PC-3 (cell line): ENCODE data around the gene SIPA1L3. TPM values are rescaled to one million over a fixed set of nuclear protein-coding genes. Genes with fewer than 3 reads are reported as not detected.
A peak's percentile ranks its signal among the peaks of the same experiment; 100 is the strongest.

Source experiments
- ATAC-seq: fragments of 200-7000 bp; cut with Tn5 transposase; 2 replicates; pipeline ENCODE4 v1.9.1; 2020; ENCODE audit warnings: mild to moderate bottlenecking, moderate library complexity
- BruUV-seq: library from RNA; stranded (reverse); fragments of 400-500 nt; replicated peaks from 2 replicates; lab custom pipeline; 2021; lab: Mats Ljungman, UMichigan
- CTCF ChIA-PET: fragments of 300-600 bp; sonication (Branson Sonifier 250); formaldehyde crosslinking; loops from one replicate; lab custom pipeline; 2022; ENCODE audit warnings: antibody characterized with exemption; lab: Charles Lee
- POLR2A ChIA-PET: fragments of 300-600 bp; sonication (Branson Sonifier 250); formaldehyde crosslinking; loops from one replicate; lab custom pipeline; 2022; ENCODE audit warnings: antibody characterized with exemption; ENCODE audit not compliant: unreplicated experiment; lab: Charles Lee
- DNase-seq: peaks from one replicate; pipeline ENCODE4 v3.0.0-alpha.2; 2015
- H2AFZ ChIP-seq: fragments of 300-600 bp; sonication (generic); 2 replicates; pipeline ENCODE4 v1.6.0; 2016; ENCODE audit warnings: antibody characterized with exemption, low read length
- H3F3A ChIP-seq: fragments of 300-600 bp; sonication (generic); one replicate; pipeline ENCODE4 v1.6.0; 2017; ENCODE audit warnings: antibody characterized with exemption, low read length, control low read depth, mild to moderate bottlenecking; ENCODE audit not compliant: unreplicated experiment
- H3K27ac ChIP-seq: fragments of 300-600 bp; sonication (generic); 2 replicates; pipeline ENCODE4 v1.5.1; 2016; ENCODE audit warnings: mild to moderate bottlenecking, low read length
- H3K27me3 ChIP-seq: fragments of 300-600 bp; sonication (generic); 2 replicates; pipeline ENCODE4 v1.6.1; 2016; ENCODE audit warnings: low read length, mixed read lengths
- H3K36me3 ChIP-seq: fragments of 300-600 bp; sonication (generic); 2 replicates; pipeline ENCODE4 v1.6.1; 2016; ENCODE audit warnings: low read depth, mixed run types, low read length, mixed read lengths
- H3K4me1 ChIP-seq: fragments of 300-600 bp; sonication (generic); 2 replicates; pipeline ENCODE4 v1.5.1; 2016; ENCODE audit warnings: low read length; ENCODE audit not compliant: insufficient read depth
- H3K4me2 ChIP-seq: fragments of 300-600 bp; sonication (generic); 2 replicates; pipeline ENCODE4 v1.6.0; 2016; ENCODE audit warnings: low read length
- H3K4me3 ChIP-seq: fragments of 300-600 bp; sonication (generic); 2 replicates; pipeline ENCODE4 v1.5.1; 2016; ENCODE audit warnings: mild to moderate bottlenecking, low read length, mixed read lengths
- H3K79me2 ChIP-seq: fragments of 300-600 bp; sonication (generic); 2 replicates; pipeline ENCODE4 v1.6.1; 2017; ENCODE audit warnings: low read length, mixed read lengths
- H3K9ac ChIP-seq: fragments of 300-600 bp; sonication (generic); 2 replicates; pipeline ENCODE4 v1.6.0; 2016; ENCODE audit warnings: mild to moderate bottlenecking, low read length
- H3K9me2 ChIP-seq: fragments of 300-600 bp; sonication (generic); replicated peaks from 2 replicates; pipeline ENCODE4 v1.6.1; 2016; ENCODE audit warnings: mixed run types, low read length, mixed read lengths
- H3K9me3 ChIP-seq: fragments of 300-600 bp; sonication (generic); 2 replicates; pipeline ENCODE4 v1.6.1; 2016; ENCODE audit warnings: low read length, mixed read lengths
- H4K20me1 ChIP-seq: fragments of 300-600 bp; sonication (generic); 2 replicates; pipeline ENCODE4 v1.6.1; 2016; ENCODE audit warnings: low read length, mixed read lengths
- EZH2 ChIP-seq: fragments of 300-600 bp; sonication (generic); IDR thresholded peaks from one replicate; pipeline ENCODE4 v1.6.1; 2017; ENCODE audit warnings: antibody characterized with exemption, mild to moderate bottlenecking, low read length; ENCODE audit not compliant: unreplicated experiment
- EZH2phosphoT487 ChIP-seq: fragments of 300-600 bp; sonication (generic); IDR thresholded peaks from 2 replicates; pipeline ENCODE4 v1.6.1; 2018; ENCODE audit warnings: mild to moderate bottlenecking, antibody characterized with exemption, low read length, borderline replicate concordance
- intact Hi-C: fragments of 100-400 bp; cut with micrococcal nuclease; formaldehyde crosslinking; loops from 2 replicates; pipeline ENCODE4 v1.9.0; 2023
- total RNA-seq: library from RNA; depleted of rRNA; stranded (reverse); fragments of >200 nt; gene quantifications from 2 replicates; pipeline ENCODE4 v1.2.3, GENCODE V29; 2014
- TF ChIP-seq, protein P1 (sequence below): fragments of 300-600 bp; sonication (generic); conservative IDR thresholded peaks from 2 replicates; pipeline ENCODE4 v1.5.1; 2017; ENCODE audit warnings: antibody characterized with exemption, low read depth, mild to moderate bottlenecking, low read length

Gene SIPA1L3
- total RNA-seq, 1 experiment from 2014 or later: 38.7 TPM

DNA sequence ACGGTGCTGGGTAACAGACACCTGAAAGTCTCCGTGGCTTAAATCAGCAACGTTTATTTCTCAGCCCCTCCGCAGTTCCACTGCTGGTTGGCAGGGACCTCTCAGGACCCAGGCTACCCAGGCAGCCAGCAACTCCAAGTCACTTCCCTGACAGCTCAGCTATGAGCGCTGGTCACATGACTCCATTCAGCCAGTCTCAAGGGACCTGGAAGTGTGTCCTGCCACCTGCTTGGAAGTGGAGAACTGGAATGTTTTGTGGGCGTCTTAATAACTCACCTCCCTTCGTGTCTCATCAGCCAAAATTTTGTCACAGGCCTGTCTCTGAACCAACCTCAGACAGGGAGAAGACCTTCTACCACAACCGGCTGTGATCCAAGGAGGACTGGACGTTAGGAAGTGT, 244.2 kb downstream of the SIPA1L3 start:
- H3K4me3 ChIP-seq: no peak overlapping the region
- H3K79me2 ChIP-seq: no peaks in the 10 kb centered on the region
- POLR2A ChIA-PET: no interaction called here
- intact Hi-C loops: no loop called here
- CTCF ChIA-PET: no interaction called here
- H2AFZ ChIP-seq: no peak overlapping the region
- no peak overlapping the region for H3K27ac ChIP-seq
- H3K9ac ChIP-seq: no peak overlapping the region
- no peaks in the 10 kb centered on the region for H3K9me2 ChIP-seq
- peaks cover 9% of the 10 kb centered on the region; the same call in 1 of the 2 replicates for H3K4me1 ChIP-seq
- H3K4me2 ChIP-seq: no peak overlapping the region
- ATAC-seq (no peak), DNase-seq (no peak)
- peaks cover 7% of the 10 kb centered on the region for H3K36me3 ChIP-seq
- H4K20me1 ChIP-seq: no peaks in the 10 kb centered on the region
- no peaks in the 10 kb centered on the region for H3K9me3 ChIP-seq
- H3K27me3 ChIP-seq: no peaks in the 10 kb centered on the region
- H3F3A ChIP-seq: no peaks in the 10 kb centered on the region
- no peak for TF ChIP-seq EZH2
- TF ChIP-seq EZH2phosphoT487: no peak
- TF ChIP-seq, protein P1, sequence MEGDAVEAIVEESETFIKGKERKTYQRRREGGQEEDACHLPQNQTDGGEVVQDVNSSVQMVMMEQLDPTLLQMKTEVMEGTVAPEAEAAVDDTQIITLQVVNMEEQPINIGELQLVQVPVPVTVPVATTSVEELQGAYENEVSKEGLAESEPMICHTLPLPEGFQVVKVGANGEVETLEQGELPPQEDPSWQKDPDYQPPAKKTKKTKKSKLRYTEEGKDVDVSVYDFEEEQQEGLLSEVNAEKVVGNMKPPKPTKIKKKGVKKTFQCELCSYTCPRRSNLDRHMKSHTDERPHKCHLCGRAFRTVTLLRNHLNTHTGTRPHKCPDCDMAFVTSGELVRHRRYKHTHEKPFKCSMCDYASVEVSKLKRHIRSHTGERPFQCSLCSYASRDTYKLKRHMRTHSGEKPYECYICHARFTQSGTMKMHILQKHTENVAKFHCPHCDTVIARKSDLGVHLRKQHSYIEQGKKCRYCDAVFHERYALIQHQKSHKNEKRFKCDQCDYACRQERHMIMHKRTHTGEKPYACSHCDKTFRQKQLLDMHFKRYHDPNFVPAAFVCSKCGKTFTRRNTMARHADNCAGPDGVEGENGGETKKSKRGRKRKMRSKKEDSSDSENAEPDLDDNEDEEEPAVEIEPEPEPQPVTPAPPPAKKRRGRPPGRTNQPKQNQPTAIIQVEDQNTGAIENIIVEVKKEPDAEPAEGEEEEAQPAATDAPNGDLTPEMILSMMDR: no peak
- no TSS peak for BruUV-seq

DNA sequence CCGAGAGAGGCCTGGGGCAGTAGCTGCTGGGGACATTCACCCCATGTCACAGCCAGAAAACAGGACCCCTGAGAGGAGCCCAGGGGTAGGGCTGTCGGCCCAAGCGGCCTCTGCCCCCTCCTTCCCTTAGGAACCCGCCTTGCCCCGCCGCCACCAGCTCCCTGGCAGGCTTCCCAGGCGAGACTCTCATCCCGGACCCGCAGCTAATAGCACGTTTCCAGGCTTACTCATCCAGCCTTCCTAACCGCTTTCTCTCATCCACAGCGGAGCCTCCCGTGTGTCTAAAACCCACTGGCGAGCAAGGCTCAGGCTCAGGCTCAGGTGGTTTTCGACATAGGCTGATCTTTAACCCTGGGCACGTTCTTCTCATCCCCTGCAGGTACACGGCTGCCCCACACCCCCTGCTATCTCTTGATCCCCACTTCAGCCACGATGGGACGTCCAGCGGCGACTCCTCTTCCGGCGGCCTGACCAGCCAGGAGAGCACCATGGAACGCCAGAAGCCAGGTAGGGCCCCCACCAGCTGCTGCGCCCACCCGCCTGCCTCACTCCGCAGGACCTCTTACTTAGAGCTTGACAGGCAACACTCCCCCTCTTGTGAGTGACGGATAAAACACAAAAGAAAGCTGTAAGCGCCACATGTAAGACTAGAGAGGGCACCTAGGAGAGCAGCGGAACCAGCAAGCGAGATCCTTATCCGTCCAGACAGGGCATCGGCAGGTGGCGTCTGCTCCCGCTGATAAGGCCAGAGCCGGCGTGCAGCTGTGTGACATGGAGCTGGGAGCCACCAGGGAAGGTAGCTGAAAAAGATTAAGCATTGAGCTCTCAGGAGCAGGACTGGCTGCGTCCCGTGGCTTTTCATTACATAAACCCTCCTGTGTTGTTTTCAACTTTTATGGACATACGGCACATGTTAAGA, 245.7 kb downstream of the SIPA1L3 start:
- intact Hi-C loops: no loop called here
- Histone ChIP-seq H3K36me3 (peaks cover 7% of the 10 kb centered on the region), H3K9me2 (no peaks in the 10 kb centered on the region), H3K79me2 (no peaks in the 10 kb centered on the region), H3F3A (no peaks in the 10 kb centered on the region), H3K4me1 (peaks cover 9% of the 10 kb centered on the region; the same call in 1 of the 2 replicates), H3K4me2 (no peak overlapping the region), H4K20me1 (no peaks in the 10 kb centered on the region), H3K9me3 (no peaks in the 10 kb centered on the region), H3K4me3 (no peak overlapping the region), H3K27ac (no peak overlapping the region), H2AFZ (no peak overlapping the region), H3K27me3 (no peaks in the 10 kb centered on the region), H3K9ac (no peak overlapping the region)
- DNase-seq (peak; percentile 63), ATAC-seq (peak; percentile 86)
- TF ChIP-seq EZH2: no peak
- TF ChIP-seq, protein P1: no peak
- no peak for TF ChIP-seq EZH2phosphoT487
- ChIA-PET CTCF (no interaction called here), POLR2A (no interaction called here)
- BruUV-seq: no TSS peak

DNA sequence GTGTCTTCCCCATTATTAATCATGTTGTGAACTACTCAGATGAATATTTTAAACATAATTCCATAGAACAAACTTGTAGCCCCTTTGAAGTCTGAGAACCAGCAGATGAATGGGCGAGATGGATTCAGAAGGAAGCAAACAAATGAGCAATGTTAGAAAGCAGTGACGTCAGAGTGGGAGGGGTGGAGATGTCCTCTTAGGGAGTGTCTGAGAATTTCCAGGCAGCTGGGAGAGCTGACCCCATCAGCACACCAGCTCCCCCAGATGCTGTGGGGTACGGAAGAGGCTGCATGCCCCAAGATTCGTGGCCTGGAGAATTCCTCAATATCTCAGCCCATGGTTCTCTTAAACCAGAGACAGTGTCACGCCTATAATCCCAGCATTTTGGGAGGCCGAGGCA, 248.4 kb downstream of the SIPA1L3 start:
- intact Hi-C loops: no loop called here
- Histone ChIP-seq H3K27me3 (no peaks in the 10 kb centered on the region), H3K79me2 (no peaks in the 10 kb centered on the region), H3K9me2 (no peaks in the 10 kb centered on the region), H3K27ac (no peak overlapping the region), H2AFZ (no peak overlapping the region), H3K4me1 (peaks cover 9% of the 10 kb centered on the region; the same call in 1 of the 2 replicates), H3K9ac (no peak overlapping the region), H4K20me1 (no peaks in the 10 kb centered on the region), H3K36me3 (no peaks in the 10 kb centered on the region; the same call in none of the 2 replicates), H3K4me2 (no peak overlapping the region), H3K9me3 (no peaks in the 10 kb centered on the region), H3K4me3 (no peak overlapping the region), H3F3A (no peaks in the 10 kb centered on the region)
- TF ChIP-seq, protein P1: no peak
- TF ChIP-seq EZH2 (no peak), EZH2phosphoT487 (no peak)
- DNase-seq (no peak), ATAC-seq (no peak)
- POLR2A ChIA-PET: no interaction called here
- CTCF ChIA-PET: no interaction called here
- BruUV-seq: no TSS peak
